Transverse colon (tissue), 4 donors: ENCODE measurements around the gene PTPRF. TPM values are rescaled to one million over a fixed set of nuclear protein-coding genes. Genes with fewer than 3 reads are reported as not detected.

Experiments used
- DNase-seq: peaks from one replicate; pipeline ENCODE4 v3.0.0-alpha.2; 2019
- H3K27ac ChIP-seq, 4 donors: fragments of 200-600 bp; sonication (generic); 2 replicates each; pipeline ENCODE4 v1.5.1; 2016 to 2018; ENCODE audit warnings: inconsistent platforms in 4 of 4
- H3K27me3 ChIP-seq: fragments of 200-600 bp; sonication (generic); 2 replicates; pipeline ENCODE4 v1.5.1; 2017; ENCODE audit warnings: inconsistent platforms
- H3K36me3 ChIP-seq, 4 donors: fragments of 200-600 bp; sonication (generic); 2 replicates each; pipeline ENCODE4 v1.5.1; 2017 to 2019; ENCODE audit warnings: inconsistent platforms in 4 of 4
- H3K4me1 ChIP-seq, 4 donors: fragments of 200-600 bp; sonication (generic); 2 replicates each; pipeline ENCODE4 v1.5.1; 2017 to 2020; ENCODE audit warnings: inconsistent platforms in 4 of 4
- H3K4me3 ChIP-seq, 4 donors: fragments of 200-600 bp; sonication (generic); 1 replicate in 1 of 4; 2 replicates in 3 of 4; pipeline versions ENCODE4 v1.5.1 to v1.6.1; 2017 to 2019; ENCODE audit warnings: inconsistent platforms in 4 of 4
- H3K9me3 ChIP-seq, 2 donors: fragments of 200-600 bp; sonication (generic); 2 replicates each; pipeline ENCODE4 v1.5.1; 2017 to 2019; ENCODE audit warnings: inconsistent platforms in 2 of 2
- CTCF ChIP-seq, 5 experiments: fragments of 200-600 bp in 3 of 5; fragments of 450-650 bp in 2 of 5; sonication (generic) in 3 of 5; IDR thresholded peaks; 1 replicate in 2 of 5; 2 replicates in 3 of 5; pipeline ENCODE4 v1.5.1; 2016 to 2017; ENCODE audit warnings: antibody characterized with exemption in 5 of 5, inconsistent platforms in 3 of 5, mild to moderate bottlenecking in 2 of 5, moderate library complexity in 1 of 5
- EP300 ChIP-seq: sonication (generic); formaldehyde crosslinking; IDR thresholded peaks from one replicate; pipeline ENCODE4 v1.6.1; 2017; ENCODE audit warnings: antibody characterized with exemption, low read depth
- POLR2A ChIP-seq: fragments of 450-650 bp; IDR thresholded peaks from one replicate; pipeline ENCODE4 v1.6.1; 2016; ENCODE audit warnings: antibody characterized with exemption, mild to moderate bottlenecking, moderate library complexity
- POLR2AphosphoS5 ChIP-seq, 3 donors: sonication (generic); formaldehyde crosslinking; IDR thresholded peaks; one replicate each; pipeline ENCODE4 v1.6.1; 2016; ENCODE audit warnings: antibody characterized with exemption in 3 of 3
- WGBS, 2 donors: methylation state at CpG; one replicate each; pipeline ENCODE4 v1.1.5; 2018; ENCODE audit warnings: low coverage in 1 of 2; 5-methylcytosine and 5-hydroxymethylcytosine counted together
- in situ Hi-C, 4 donors: fragments of 200-750 bp; cut with MboI; loops; one replicate each; pipeline versions ENCODE4 v1.15.0 to v1.15.1; 2017; ENCODE audit warnings: low sequenced_read_pairs in 3 of 4, low pct_ligation_motif_present in 1 of 4, low pct_unique_long_range_greater_than_20kb in 1 of 4
- intact Hi-C: fragments of 100-400 bp; cut with DNase I; formaldehyde crosslinking; loops from one replicate; pipeline ENCODE4 v1.15.1; 2023; ENCODE audit warnings: low total_unique reads
- total RNA-seq, 4 donors: library from RNA; depleted of rRNA; stranded (reverse); fragments of >200 nt; gene quantifications; one replicate each; pipeline ENCODE4 v1.1.0, GENCODE V29; 2016

The PTPRF gene
- total RNA-seq, 4 donors from 2014 or later, result 278 to 549 (median 404) TPM

- no peaks in the 10 kb centered on the region for H3K27me3 ChIP-seq
- peaks cover 0 to 27% (median 6%) of the 10 kb centered on the region in 4 donors for H3K36me3 ChIP-seq
Observed at GRCh38 chr1:43617011-43617410, 86.3 kb downstream of the PTPRF start.

GRCh38 chr1:43617668-43618067 lies 87.0 kb downstream of the PTPRF start:
- H3K27ac ChIP-seq, result no peak overlapping the region
- TF ChIP-seq POLR2AphosphoS5 (IDR thresholded peaks at IDR 0.05) (no peak), POLR2A (no peak), CTCF (IDR thresholded peaks at IDR 0.05) (no peak), EP300 (no peak)
- H3K4me1 ChIP-seq, result no peaks in the 10 kb centered on the region
- in situ Hi-C loops (no loop called here), intact Hi-C loops (no loop called here)
- no peak overlapping the region for H3K4me3 ChIP-seq
- DNase-seq, result no peak
- H3K36me3 ChIP-seq, result peaks cover 0 to 33% (median 6%) of the 10 kb centered on the region in 4 donors
- no peaks in the 10 kb centered on the region for H3K9me3 ChIP-seq
- 88% methylated on average over 14 of the region's 14 CpGs; no CpG with 5 or more reads in 1 of the 2 donors for WGBS, 2 donors
- no peaks in the 10 kb centered on the region for H3K27me3 ChIP-seq

More at GRCh38 chr1:43617011-43617410, 86.3 kb downstream of the PTPRF start:
- DNase-seq, result no peak
- no peaks in the 10 kb centered on the region for H3K9me3 ChIP-seq
- TF ChIP-seq POLR2A (no peak), EP300 (no peak), CTCF (IDR thresholded peaks at IDR 0.05) (no peak), POLR2AphosphoS5 (IDR thresholded peaks at IDR 0.05) (no peak)
- intact Hi-C loops, result no loop called here
- H3K4me1 ChIP-seq, result no peaks in the 10 kb centered on the region
- in situ Hi-C loops, result no loop called here
- no peak overlapping the region for H3K4me3 ChIP-seq
- no peak overlapping the region for H3K27ac ChIP-seq
- WGBS, 2 donors, result 81 to 92% methylated on average over 2 to 5 of the region's 5 CpGs

- no peak overlapping the region for H3K4me3 ChIP-seq
- no peak for DNase-seq
- intact Hi-C loops (no loop called here), in situ Hi-C loops (no loop called here)
- no peaks in the 10 kb centered on the region for H3K9me3 ChIP-seq
- no peak overlapping the region for H3K27ac ChIP-seq
- no peaks in the 10 kb centered on the region for H3K4me1 ChIP-seq
- 87% methylated on average over 21 of the region's 22 CpGs; no CpG with 5 or more reads in 1 of the 2 donors for WGBS, 2 donors
- H3K27me3 ChIP-seq, result no peaks in the 10 kb centered on the region
- peaks cover 0 to 31% (median 6%) of the 10 kb centered on the region in 4 donors for H3K36me3 ChIP-seq
- no peak for TF ChIP-seq POLR2AphosphoS5 (IDR thresholded peaks at IDR 0.05)
- TF ChIP-seq EP300, result no peak
- no peak for TF ChIP-seq POLR2A
- no peak for TF ChIP-seq CTCF (IDR thresholded peaks at IDR 0.05)
Observed at GRCh38 chr1:43618521-43619313, 88.0 kb downstream of the PTPRF start.

- Histone ChIP-seq H3K27me3 (no peaks in the 10 kb centered on the region), H3K9me3 (no peaks in the 10 kb centered on the region), H3K4me3 (no peak overlapping the region), H3K27ac (no peak overlapping the region), H3K4me1 (no peaks in the 10 kb centered on the region), H3K36me3 (peaks cover 0 to 31% (median 6%) of the 10 kb centered on the region in 4 donors)
- in situ Hi-C loops, result no loop called here
- intact Hi-C loops, result no loop called here
- TF ChIP-seq POLR2A (no peak), POLR2AphosphoS5 (IDR thresholded peaks at IDR 0.05) (no peak), EP300 (no peak)
- 97% methylated on average over 13 of the region's 21 CpGs; no CpG with 5 or more reads in 1 of the 2 donors for WGBS, 2 donors
- no peak for DNase-seq
Observed at GRCh38 chr1:43619314-43619790, 88.7 kb downstream of the PTPRF start.
